GM12878 (cell line): ENCODE results near the gene KIFC1. TPM values are rescaled to one million over a fixed set of nuclear protein-coding genes. Genes with fewer than 3 reads are reported as not detected.

ENCODE experiments used
- HCFC1 ChIP-seq: fragments of 150-350 bp; IDR thresholded peaks from 2 replicates; pipeline ENCODE4 v1.6.1; 2014; ENCODE audit warnings: low read length
- JUNB ChIP-seq: IDR thresholded peaks from 2 replicates; pipeline ENCODE4 v1.6.1; 2016; ENCODE audit warnings: antibody characterized with exemption, mild to moderate bottlenecking
- KAT2A ChIP-seq: conservative IDR thresholded peaks from 2 replicates; pipeline ENCODE4 v1.6.1; 2011; ENCODE audit warnings: low read depth, low read length; ENCODE audit not compliant: control insufficient read depth
- NFYA ChIP-seq: IDR thresholded peaks from 2 replicates; pipeline ENCODE4 v1.6.1; 2011; ENCODE audit warnings: low read depth, mild to moderate bottlenecking, low read length, improper control_type of control experiment, borderline replicate concordance
- NFYB ChIP-seq: IDR thresholded peaks from 2 replicates; pipeline ENCODE4 v1.6.1; 2011; ENCODE audit warnings: low read depth, mild to moderate bottlenecking, low read length, improper control_type of control experiment, moderate library complexity; ENCODE audit not compliant: insufficient read depth
- NR2F1 ChIP-seq: fragments of 450-650 bp; conservative IDR thresholded peaks from 2 replicates; pipeline ENCODE4 v1.6.1; 2017; ENCODE audit warnings: mild to moderate bottlenecking
- SMARCA5 ChIP-seq: fragments of 450-650 bp; IDR thresholded peaks from 2 replicates; pipeline ENCODE4 v1.6.1; 2017; ENCODE audit warnings: mild to moderate bottlenecking
- SREBF1 ChIP-seq: IDR thresholded peaks from 2 replicates; pipeline ENCODE4 v1.6.1; 2012; ENCODE audit warnings: mild to moderate bottlenecking, low read length
- YY1 ChIP-seq: IDR thresholded peaks from 2 replicates; pipeline ENCODE4 v1.6.1; 2011; ENCODE audit warnings: low read depth, mild to moderate bottlenecking, low read length
- ZNF24 ChIP-seq: fragments of 450-650 bp; IDR thresholded peaks from 2 replicates; pipeline ENCODE4 v1.6.1; 2017; ENCODE audit warnings: antibody characterized with exemption, mild to moderate bottlenecking
- ZZZ3 ChIP-seq: IDR thresholded peaks from 2 replicates; pipeline ENCODE4 v1.6.1; 2011; ENCODE audit warnings: low read depth; ENCODE audit not compliant: control insufficient read depth, insufficient read length
- polyA plus RNA-seq, 11 experiments: library from polyadenylated mRNA; depleted of rRNA in 4 of 11; unstranded in 6 of 11; stranded (reverse) in 5 of 11; fragments of >200 nt; fragmentation: Nextera tagmentation in 4 of 11; fragmentation: Illumina TruSeq in 1 of 11; extraction: Ambion mirVana in 4 of 11; extraction: Trizol in 1 of 11; gene quantifications; 1 replicate in 1 of 11; 2 replicates in 10 of 11; pipeline versions ENCODE4 v1.2.1 to v1.2.3, GENCODE V29; 2011 to 2016; ENCODE audit warnings: inconsistent platforms in 2 of 11, missing spikeins in 2 of 11, low read depth in 1 of 11
- total RNA-seq, 4 experiments: library from RNA; depleted of rRNA in 3 of 4; stranded (reverse); fragments of >200 nt in 3 of 4; fragmentation: Illumina TruSeq in 1 of 4; extraction: Trizol in 1 of 4; gene quantifications; 2 replicates each; pipeline versions ENCODE4 v1.2.1 to v1.2.3, GENCODE V29; 2013 to 2021
- TF ChIP-seq, protein P1 (sequence below): IDR thresholded peaks from 2 replicates; pipeline ENCODE4 v1.6.1; 2011; ENCODE audit warnings: low read depth, low read length, improper control_type of control experiment, borderline replicate concordance
- TF ChIP-seq, protein P2 (sequence below): IDR thresholded peaks from 2 replicates; pipeline ENCODE4 v1.6.1; 2012; ENCODE audit warnings: low read depth, low read length, improper control_type of control experiment
- TF ChIP-seq, protein P3 (sequence below): fragments of 450-650 bp; IDR thresholded peaks from 2 replicates; pipeline ENCODE4 v1.6.1; 2017; ENCODE audit warnings: antibody characterized with exemption, mild to moderate bottlenecking, moderate library complexity
- TF ChIP-seq, protein P4 (sequence below): IDR thresholded peaks from 2 replicates; pipeline ENCODE4 v1.6.1; 2012; ENCODE audit warnings: mild to moderate bottlenecking, low read depth, low read length
- TF ChIP-seq, protein P5 (sequence below): fragments of 150-350 bp; IDR thresholded peaks from 2 replicates; pipeline ENCODE4 v1.6.1; 2016; ENCODE audit warnings: low read depth, low read length
- TF ChIP-seq, protein P6 (sequence below): fragments of 450-650 bp; IDR thresholded peaks from 2 replicates; pipeline ENCODE4 v1.6.1; 2016; ENCODE audit warnings: mild to moderate bottlenecking

KIFC1 gene
- total and polyA plus RNA-seq, 10 of the 15 experiments (the other 5 are each of a cell fraction or from before 2014, with no cell fraction given) = 1.8 to 87.4 (median 54.4) TPM

DNA sequence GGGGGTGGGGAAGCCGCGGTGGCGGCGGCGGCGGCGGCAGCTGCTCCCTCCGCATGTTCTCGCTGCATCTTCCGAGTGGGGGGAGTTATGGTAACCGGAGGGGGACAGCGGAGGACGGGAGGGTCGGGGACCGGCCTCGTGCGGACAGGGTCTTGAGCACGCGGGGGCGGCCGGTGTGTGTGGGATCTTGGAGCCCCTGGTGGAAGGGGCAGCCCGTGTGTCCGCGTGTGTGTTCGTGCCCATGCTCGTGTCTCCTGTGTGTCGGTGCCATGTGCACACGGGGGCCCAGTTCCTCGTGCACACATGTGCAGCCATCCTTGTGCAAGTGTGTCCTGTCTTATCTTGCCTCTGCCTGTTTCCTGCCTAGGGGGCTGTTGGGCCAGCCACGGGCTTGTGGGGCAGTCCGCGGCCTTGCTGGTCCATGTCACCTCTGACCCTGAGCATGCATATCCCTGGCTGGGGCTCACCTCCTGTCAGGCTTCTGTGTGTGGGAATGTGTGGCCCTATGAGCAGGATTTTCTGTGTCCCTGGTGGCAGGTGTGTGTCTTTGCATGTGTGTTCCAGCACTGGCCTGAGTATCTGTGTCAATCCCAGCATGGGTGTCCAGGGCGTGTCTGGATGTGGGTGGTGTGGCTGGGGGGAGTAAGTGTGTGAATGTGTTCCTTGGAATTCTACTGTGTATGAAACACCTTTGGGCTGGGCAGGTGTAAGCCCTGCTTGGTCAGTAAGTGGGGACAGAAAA, 36.8 kb downstream of the KIFC1 start (continued):
- TF ChIP-seq, protein P1, sequence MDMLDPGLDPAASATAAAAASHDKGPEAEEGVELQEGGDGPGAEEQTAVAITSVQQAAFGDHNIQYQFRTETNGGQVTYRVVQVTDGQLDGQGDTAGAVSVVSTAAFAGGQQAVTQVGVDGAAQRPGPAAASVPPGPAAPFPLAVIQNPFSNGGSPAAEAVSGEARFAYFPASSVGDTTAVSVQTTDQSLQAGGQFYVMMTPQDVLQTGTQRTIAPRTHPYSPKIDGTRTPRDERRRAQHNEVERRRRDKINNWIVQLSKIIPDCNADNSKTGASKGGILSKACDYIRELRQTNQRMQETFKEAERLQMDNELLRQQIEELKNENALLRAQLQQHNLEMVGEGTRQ = no peak
- TF ChIP-seq JUNB (no peak), ZZZ3 (no peak), NFYB (no peak), SREBF1 (no peak), KAT2A (no peak), ZNF24 (no peak), SMARCA5 (no peak), YY1 (no peak), NR2F1 (peak; percentile 60; the same call in 1 of the 2 replicates), NFYA (no peak), HCFC1 (no peak; the same call in 1 of the 2 replicates)
- TF ChIP-seq, protein P2, sequence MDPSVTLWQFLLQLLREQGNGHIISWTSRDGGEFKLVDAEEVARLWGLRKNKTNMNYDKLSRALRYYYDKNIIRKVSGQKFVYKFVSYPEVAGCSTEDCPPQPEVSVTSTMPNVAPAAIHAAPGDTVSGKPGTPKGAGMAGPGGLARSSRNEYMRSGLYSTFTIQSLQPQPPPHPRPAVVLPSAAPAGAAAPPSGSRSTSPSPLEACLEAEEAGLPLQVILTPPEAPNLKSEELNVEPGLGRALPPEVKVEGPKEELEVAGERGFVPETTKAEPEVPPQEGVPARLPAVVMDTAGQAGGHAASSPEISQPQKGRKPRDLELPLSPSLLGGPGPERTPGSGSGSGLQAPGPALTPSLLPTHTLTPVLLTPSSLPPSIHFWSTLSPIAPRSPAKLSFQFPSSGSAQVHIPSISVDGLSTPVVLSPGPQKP = no peak
- TF ChIP-seq, protein P3, sequence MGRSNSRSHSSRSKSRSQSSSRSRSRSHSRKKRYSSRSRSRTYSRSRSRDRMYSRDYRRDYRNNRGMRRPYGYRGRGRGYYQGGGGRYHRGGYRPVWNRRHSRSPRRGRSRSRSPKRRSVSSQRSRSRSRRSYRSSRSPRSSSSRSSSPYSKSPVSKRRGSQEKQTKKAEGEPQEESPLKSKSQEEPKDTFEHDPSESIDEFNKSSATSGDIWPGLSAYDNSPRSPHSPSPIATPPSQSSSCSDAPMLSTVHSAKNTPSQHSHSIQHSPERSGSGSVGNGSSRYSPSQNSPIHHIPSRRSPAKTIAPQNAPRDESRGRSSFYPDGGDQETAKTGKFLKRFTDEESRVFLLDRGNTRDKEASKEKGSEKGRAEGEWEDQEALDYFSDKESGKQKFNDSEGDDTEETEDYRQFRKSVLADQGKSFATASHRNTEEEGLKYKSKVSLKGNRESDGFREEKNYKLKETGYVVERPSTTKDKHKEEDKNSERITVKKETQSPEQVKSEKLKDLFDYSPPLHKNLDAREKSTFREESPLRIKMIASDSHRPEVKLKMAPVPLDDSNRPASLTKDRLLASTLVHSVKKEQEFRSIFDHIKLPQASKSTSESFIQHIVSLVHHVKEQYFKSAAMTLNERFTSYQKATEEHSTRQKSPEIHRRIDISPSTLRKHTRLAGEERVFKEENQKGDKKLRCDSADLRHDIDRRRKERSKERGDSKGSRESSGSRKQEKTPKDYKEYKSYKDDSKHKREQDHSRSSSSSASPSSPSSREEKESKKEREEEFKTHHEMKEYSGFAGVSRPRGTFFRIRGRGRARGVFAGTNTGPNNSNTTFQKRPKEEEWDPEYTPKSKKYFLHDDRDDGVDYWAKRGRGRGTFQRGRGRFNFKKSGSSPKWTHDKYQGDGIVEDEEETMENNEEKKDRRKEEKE = no peak
- TF ChIP-seq, protein P4, sequence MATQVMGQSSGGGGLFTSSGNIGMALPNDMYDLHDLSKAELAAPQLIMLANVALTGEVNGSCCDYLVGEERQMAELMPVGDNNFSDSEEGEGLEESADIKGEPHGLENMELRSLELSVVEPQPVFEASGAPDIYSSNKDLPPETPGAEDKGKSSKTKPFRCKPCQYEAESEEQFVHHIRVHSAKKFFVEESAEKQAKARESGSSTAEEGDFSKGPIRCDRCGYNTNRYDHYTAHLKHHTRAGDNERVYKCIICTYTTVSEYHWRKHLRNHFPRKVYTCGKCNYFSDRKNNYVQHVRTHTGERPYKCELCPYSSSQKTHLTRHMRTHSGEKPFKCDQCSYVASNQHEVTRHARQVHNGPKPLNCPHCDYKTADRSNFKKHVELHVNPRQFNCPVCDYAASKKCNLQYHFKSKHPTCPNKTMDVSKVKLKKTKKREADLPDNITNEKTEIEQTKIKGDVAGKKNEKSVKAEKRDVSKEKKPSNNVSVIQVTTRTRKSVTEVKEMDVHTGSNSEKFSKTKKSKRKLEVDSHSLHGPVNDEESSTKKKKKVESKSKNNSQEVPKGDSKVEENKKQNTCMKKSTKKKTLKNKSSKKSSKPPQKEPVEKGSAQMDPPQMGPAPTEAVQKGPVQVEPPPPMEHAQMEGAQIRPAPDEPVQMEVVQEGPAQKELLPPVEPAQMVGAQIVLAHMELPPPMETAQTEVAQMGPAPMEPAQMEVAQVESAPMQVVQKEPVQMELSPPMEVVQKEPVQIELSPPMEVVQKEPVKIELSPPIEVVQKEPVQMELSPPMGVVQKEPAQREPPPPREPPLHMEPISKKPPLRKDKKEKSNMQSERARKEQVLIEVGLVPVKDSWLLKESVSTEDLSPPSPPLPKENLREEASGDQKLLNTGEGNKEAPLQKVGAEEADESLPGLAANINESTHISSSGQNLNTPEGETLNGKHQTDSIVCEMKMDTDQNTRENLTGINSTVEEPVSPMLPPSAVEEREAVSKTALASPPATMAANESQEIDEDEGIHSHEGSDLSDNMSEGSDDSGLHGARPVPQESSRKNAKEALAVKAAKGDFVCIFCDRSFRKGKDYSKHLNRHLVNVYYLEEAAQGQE = no peak
- TF ChIP-seq, protein P5, sequence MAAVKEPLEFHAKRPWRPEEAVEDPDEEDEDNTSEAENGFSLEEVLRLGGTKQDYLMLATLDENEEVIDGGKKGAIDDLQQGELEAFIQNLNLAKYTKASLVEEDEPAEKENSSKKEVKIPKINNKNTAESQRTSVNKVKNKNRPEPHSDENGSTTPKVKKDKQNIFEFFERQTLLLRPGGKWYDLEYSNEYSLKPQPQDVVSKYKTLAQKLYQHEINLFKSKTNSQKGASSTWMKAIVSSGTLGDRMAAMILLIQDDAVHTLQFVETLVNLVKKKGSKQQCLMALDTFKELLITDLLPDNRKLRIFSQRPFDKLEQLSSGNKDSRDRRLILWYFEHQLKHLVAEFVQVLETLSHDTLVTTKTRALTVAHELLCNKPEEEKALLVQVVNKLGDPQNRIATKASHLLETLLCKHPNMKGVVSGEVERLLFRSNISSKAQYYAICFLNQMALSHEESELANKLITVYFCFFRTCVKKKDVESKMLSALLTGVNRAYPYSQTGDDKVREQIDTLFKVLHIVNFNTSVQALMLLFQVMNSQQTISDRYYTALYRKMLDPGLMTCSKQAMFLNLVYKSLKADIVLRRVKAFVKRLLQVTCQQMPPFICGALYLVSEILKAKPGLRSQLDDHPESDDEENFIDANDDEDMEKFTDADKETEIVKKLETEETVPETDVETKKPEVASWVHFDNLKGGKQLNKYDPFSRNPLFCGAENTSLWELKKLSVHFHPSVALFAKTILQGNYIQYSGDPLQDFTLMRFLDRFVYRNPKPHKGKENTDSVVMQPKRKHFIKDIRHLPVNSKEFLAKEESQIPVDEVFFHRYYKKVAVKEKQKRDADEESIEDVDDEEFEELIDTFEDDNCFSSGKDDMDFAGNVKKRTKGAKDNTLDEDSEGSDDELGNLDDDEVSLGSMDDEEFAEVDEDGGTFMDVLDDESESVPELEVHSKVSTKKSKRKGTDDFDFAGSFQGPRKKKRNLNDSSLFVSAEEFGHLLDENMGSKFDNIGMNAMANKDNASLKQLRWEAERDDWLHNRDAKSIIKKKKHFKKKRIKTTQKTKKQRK = no peak
- TF ChIP-seq, protein P6, sequence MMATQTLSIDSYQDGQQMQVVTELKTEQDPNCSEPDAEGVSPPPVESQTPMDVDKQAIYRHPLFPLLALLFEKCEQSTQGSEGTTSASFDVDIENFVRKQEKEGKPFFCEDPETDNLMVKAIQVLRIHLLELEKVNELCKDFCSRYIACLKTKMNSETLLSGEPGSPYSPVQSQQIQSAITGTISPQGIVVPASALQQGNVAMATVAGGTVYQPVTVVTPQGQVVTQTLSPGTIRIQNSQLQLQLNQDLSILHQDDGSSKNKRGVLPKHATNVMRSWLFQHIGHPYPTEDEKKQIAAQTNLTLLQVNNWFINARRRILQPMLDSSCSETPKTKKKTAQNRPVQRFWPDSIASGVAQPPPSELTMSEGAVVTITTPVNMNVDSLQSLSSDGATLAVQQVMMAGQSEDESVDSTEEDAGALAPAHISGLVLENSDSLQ = peak; percentile 67
